HepG2 (cell line): ENCODE data around the gene DYRK2. TPM values are rescaled to one million over a fixed set of nuclear protein-coding genes. Genes with fewer than 3 reads are reported as not detected.
A peak's percentile ranks its signal among the peaks of the same experiment; 100 is the strongest.

Experiments
- ATAC-seq: fragments of 200-7000 bp; cut with Tn5 transposase; 3 replicates; pipeline ENCODE4 v1.9.1; 2020; ENCODE audit warnings: mild to moderate bottlenecking, moderate library complexity
- Bru-seq: library from RNA; stranded (reverse); fragments of 400-500 nt; gene quantifications from one replicate; lab custom pipeline; 2021; lab: Mats Ljungman, UMichigan
- BruChase-seq, 2 experiments: library from RNA; stranded (reverse); fragments of 400-500 nt; gene quantifications; one replicate each; lab custom pipeline; 2021; lab: Mats Ljungman, UMichigan
- BruUV-seq: library from RNA; stranded (reverse); fragments of 400-500 nt; replicated peaks from 2 replicates; lab custom pipeline; 2021; lab: Mats Ljungman, UMichigan
- CTCF ChIA-PET: fragments of 300-600 bp; formaldehyde crosslinking; extraction: SDS; loops from one replicate; lab custom pipeline; 2021; ENCODE audit warnings: low total read pairs, inconsistent platforms, low intra/inter-chr PET ratio; lab: Yijun Ruan, JAX
- POLR2A ChIA-PET: fragments of 350-600 bp; sonication (Branson Sonifier 250); formaldehyde crosslinking; loops from one replicate; lab custom pipeline; 2020; ENCODE audit warnings: antibody characterized with exemption, inconsistent platforms; lab: Yijun Ruan, JAX
- DNase-seq: peaks from one replicate; pipeline ENCODE4 v3.0.0-alpha.2; 2015; ENCODE audit warnings: low spot score
- FAIRE-seq: peaks from 3 replicates; lab custom pipeline; 2011; peaks lifted over from hg19 to GRCh38; lab: Jason Lieb, UNC
- H2AFZ ChIP-seq: one replicate; pipeline ENCODE4 v1.6.1; 2011; ENCODE audit warnings: low read length, inconsistent platforms
- H3K27ac ChIP-seq: fragments of 300-600 bp; 3 replicates; pipeline ENCODE4 v1.8.0; 2011; ENCODE audit warnings: mixed run types, mild to moderate bottlenecking, mixed read lengths, low read length, inconsistent platforms; ENCODE audit not compliant: insufficient read depth; ENCODE audit errors: extremely low read length
- H3K27me3 ChIP-seq, 2 experiments: fragments of 200-600 bp in 1 of 2; 2 replicates in 1 of 2; 3 replicates in 1 of 2; pipeline versions ENCODE4 v1.6.0 to v1.8.0; 2011; ENCODE audit warnings: low read length in 2 of 2, mild to moderate bottlenecking in 2 of 2, moderate library complexity in 2 of 2, inconsistent platforms in 1 of 2; ENCODE audit not compliant: insufficient read depth in 2 of 2, control insufficient read depth in 1 of 2
- H3K36me3 ChIP-seq, 2 experiments: fragments of 200-600 bp in 1 of 2; replicated peaks in 1 of 2; 2 replicates in 1 of 2; 3 replicates in 1 of 2; pipeline versions ENCODE4 v1.5.1 to v1.8.0; 2011; ENCODE audit warnings: low read length in 2 of 2, inconsistent platforms in 1 of 2; ENCODE audit not compliant: insufficient read depth in 2 of 2, control insufficient read depth in 1 of 2
- H3K4me1 ChIP-seq: 2 replicates; pipeline ENCODE4 v1.5.1; 2012; ENCODE audit warnings: low read length, inconsistent platforms; ENCODE audit not compliant: insufficient read depth
- H3K4me2 ChIP-seq: 2 replicates; pipeline ENCODE4 v1.6.0; 2011; ENCODE audit warnings: low read depth, low read length, inconsistent platforms
- H3K4me3 ChIP-seq, 3 experiments: fragments of 200-600 bp in 1 of 3; sonication (generic), shearing (Covaris generic) in 1 of 3; replicated peaks in 1 of 3; 2 replicates each; pipeline ENCODE4 v1.5.1; 2011 to 2016; ENCODE audit warnings: low read length in 3 of 3, inconsistent platforms in 2 of 3, low read depth in 2 of 3, mild to moderate bottlenecking in 2 of 3, control low read depth in 1 of 3, mixed read lengths in 1 of 3; ENCODE audit not compliant: insufficient read depth in 1 of 3
- H3K79me2 ChIP-seq: one replicate; pipeline ENCODE4 v1.6.1; 2011; ENCODE audit warnings: low read length, inconsistent platforms; ENCODE audit not compliant: insufficient read depth
- H3K9ac ChIP-seq: 2 replicates; pipeline ENCODE4 v1.6.0; 2011; ENCODE audit warnings: mild to moderate bottlenecking, low read depth, low read length, inconsistent platforms; ENCODE audit not compliant: insufficient read depth
- H3K9me3 ChIP-seq: 2 replicates; pipeline ENCODE4 v1.5.1; 2012; ENCODE audit warnings: mild to moderate bottlenecking, low read length
- H4K20me1 ChIP-seq: 2 replicates; pipeline ENCODE4 v1.6.0; 2011; ENCODE audit warnings: inconsistent platforms, mild to moderate bottlenecking, low read length, moderate library complexity; ENCODE audit not compliant: insufficient read depth
- BCL3 ChIP-seq: sonication (generic); formaldehyde crosslinking; IDR thresholded peaks from 2 replicates; pipeline ENCODE4 v1.5.1; 2020; ENCODE audit warnings: mild to moderate bottlenecking, missing genetic modification reagents, moderate library complexity
- FOXJ3 ChIP-seq: sonication (generic); formaldehyde crosslinking; IDR thresholded peaks from 2 replicates; pipeline ENCODE4 v1.4.0; 2020; ENCODE audit warnings: missing genetic modification reagents, mild to moderate bottlenecking, borderline replicate concordance
- MIXL1 ChIP-seq: IDR thresholded peaks from 2 replicates; pipeline ENCODE4 v1.6.1; 2016
- NCOA5 ChIP-seq: sonication (generic); formaldehyde crosslinking; IDR thresholded peaks from 2 replicates; pipeline ENCODE4 v1.4.0; 2020; ENCODE audit warnings: missing genetic modification reagents
- NFIB ChIP-seq: sonication (generic); formaldehyde crosslinking; IDR thresholded peaks from 2 replicates; pipeline ENCODE4 v1.9.0; 2021; ENCODE audit warnings: missing genetic modification reagents, mild to moderate bottlenecking, borderline replicate concordance
- PAXIP1 ChIP-seq: sonication (generic); formaldehyde crosslinking; conservative IDR thresholded peaks from 2 replicates; pipeline ENCODE4 v1.4.0; 2020; ENCODE audit warnings: mild to moderate bottlenecking, missing genetic modification reagents, moderate library complexity
- TCF12 ChIP-seq, 2 experiments: fragments of 450-650 bp in 1 of 2; sonication (generic) in 1 of 2; formaldehyde crosslinking in 1 of 2; IDR thresholded peaks; 2 replicates each; pipeline versions ENCODE4 v1.6.1 to v1.8.0; 2017 to 2022; ENCODE audit warnings: antibody characterized with exemption in 1 of 2, mild to moderate bottlenecking in 1 of 2, missing genetic modification reagents in 1 of 2, moderate library complexity in 1 of 2
- ZBTB14 ChIP-seq: sonication (generic); formaldehyde crosslinking; IDR thresholded peaks from 2 replicates; pipeline ENCODE4 v1.4.0; 2020; ENCODE audit warnings: missing genetic modification reagents
- ZNF33B ChIP-seq: sonication (generic); formaldehyde crosslinking; IDR thresholded peaks from 2 replicates; pipeline ENCODE4 v1.5.1; 2020; ENCODE audit warnings: mild to moderate bottlenecking, missing genetic modification reagents
- ZNF501 ChIP-seq: sonication (generic); formaldehyde crosslinking; IDR thresholded peaks from 2 replicates; pipeline ENCODE4 v1.5.1; 2020; ENCODE audit warnings: mild to moderate bottlenecking, moderate library complexity, missing genetic modification reagents
- WGBS: methylation state at CpG from one replicate; pipeline ENCODE4 v1.1.6; 2017; ENCODE audit warnings: low lambda C conversion rate; 5-methylcytosine and 5-hydroxymethylcytosine counted together
- in situ Hi-C: cut with HindIII; loops from 2 replicates; pipeline ENCODE4 v1.10.0; 2017; ENCODE audit warnings: low pct_unique_long_range_greater_than_20kb; ENCODE audit not compliant: extremely low pct_ligation_motif_present
- intact Hi-C: fragments of 100-400 bp; cut with micrococcal nuclease; formaldehyde crosslinking; loops from one replicate; pipeline ENCODE4 v1.10.0; 2022; ENCODE audit not compliant: unreplicated experiment
- long read RNA-seq, 2 experiments: library from RNA in 1 of 2; library from polyadenylated mRNA in 1 of 2; stranded (forward) in 1 of 2; unstranded in 1 of 2; transcript quantifications; one replicate each; pipeline ENCODE4 v2.0.0, GENCODE V29; 2019 to 2022
- polyA minus RNA-seq, 3 experiments: library from RNA; depleted of rRNA, polyadenylated mRNA; stranded (reverse); fragments of >200 nt; gene quantifications; 2 replicates each; pipeline ENCODE4 v1.2.3, GENCODE V29; 2011; ENCODE audit warnings: low replicate concordance in 1 of 3
- polyA plus RNA-seq, 8 experiments: library from polyadenylated mRNA; depleted of rRNA in 3 of 8; stranded (reverse) in 7 of 8; unstranded in 1 of 8; fragments of >200 nt; fragmentation: Illumina TruSeq in 4 of 8; extraction: Trizol in 4 of 8; gene quantifications; 2 replicates each; pipeline versions ENCODE4 v1.2.1 to v1.2.3, GENCODE V29; 2011 to 2016; ENCODE audit warnings: low read depth in 4 of 8, missing spikeins in 1 of 8, mixed read lengths in 1 of 8; ENCODE audit not compliant: insufficient read depth in 1 of 8
- total RNA-seq, 5 experiments: library from RNA; depleted of rRNA; stranded (reverse); fragments of >200 nt; fragmentation: Illumina TruSeq; extraction: Trizol; gene quantifications; 2 replicates each; pipeline ENCODE4 v1.2.3, GENCODE V29; 2016; ENCODE audit warnings: low read depth in 1 of 5

The DYRK2 gene
- total RNA-seq (2016; rRNA removed; fragmentation: Illumina TruSeq; extraction: Trizol) (10.1 and 11.5 TPM in 2 replicates), polyA plus RNA-seq (2011; rRNA removed) (8.2 and 9.3 TPM in 2 replicates), polyA minus RNA-seq (2011; rRNA and poly(A)+ RNA removed; ENCODE audit: low replicate concordance) (33.7 and 36.3 TPM in 2 replicates), Bru-seq, nascent RNA (percentile 89 among the genes with signal in this experiment), BruChase-seq, experiment 1, labeled RNA remaining after a 6-hour chase (percentile 89 among the genes with signal in this experiment), BruChase-seq, experiment 2, labeled RNA remaining after a 2-hour chase (percentile 94 among the genes with signal in this experiment)
- total RNA-seq (2016; cell fraction: cytosol; rRNA removed; fragmentation: Illumina TruSeq; extraction: Trizol; ENCODE audit: low read depth): 0.62 and 0.81 TPM in 2 replicates
- total RNA-seq (2016; cell fraction: insoluble cytoplasmic fraction; rRNA removed; fragmentation: Illumina TruSeq; extraction: Trizol): 9.8 and 11.5 TPM in 2 replicates
- 4.4 and 5.2 TPM in 2 replicates for total RNA-seq (2016; cell fraction: membrane; rRNA removed; fragmentation: Illumina TruSeq; extraction: Trizol)
- 11.0 and 12.1 TPM in 2 replicates for total RNA-seq (2016; cell fraction: nucleus; rRNA removed; fragmentation: Illumina TruSeq; extraction: Trizol)
- 7.3 and 8.2 TPM in 2 replicates for polyA plus RNA-seq (2011; cell fraction: cytosol; rRNA removed)
- polyA plus RNA-seq (2011; cell fraction: nucleus; rRNA removed): 8.6 and 9.9 TPM in 2 replicates
- 5.3 and 6.0 TPM in 2 replicates for polyA plus RNA-seq (2012)
- polyA plus RNA-seq (2016; cell fraction: cytosol; fragmentation: Illumina TruSeq; extraction: Trizol; ENCODE audit: low read depth): 0.89 and 1.4 TPM in 2 replicates
- polyA plus RNA-seq (2016; cell fraction: insoluble cytoplasmic fraction; fragmentation: Illumina TruSeq; extraction: Trizol; ENCODE audit: low read depth): 6.8 and 9.2 TPM in 2 replicates
- polyA plus RNA-seq (2016; cell fraction: membrane; fragmentation: Illumina TruSeq; extraction: Trizol; ENCODE audit: low read depth): 2.1 and 2.6 TPM in 2 replicates
- polyA plus RNA-seq (2016; cell fraction: nucleus; fragmentation: Illumina TruSeq; extraction: Trizol; ENCODE audit: insufficient read depth, low read depth): 9.5 and 10.2 TPM in 2 replicates
- 10.1 and 14.8 TPM in 2 replicates for polyA minus RNA-seq (2011; cell fraction: cytosol; rRNA and poly(A)+ RNA removed)
- 18.7 and 29.2 TPM in 2 replicates for polyA minus RNA-seq (2011; cell fraction: nucleus; rRNA and poly(A)+ RNA removed)
- long read RNA-seq, experiment 1, partial matches to known transcripts: 0 of 4 reads
- long read RNA-seq, experiment 1, other reads (novel, unspliced or antisense): 4 of 4 reads
- long read RNA-seq, experiment 2, full-length matches to known transcripts: 7 of 23 reads
- long read RNA-seq, experiment 2, partial matches to known transcripts: 0 of 23 reads
- long read RNA-seq, experiment 2, other reads (novel, unspliced or antisense): 16 of 23 reads

- BruUV-seq: no TSS peak
- Histone ChIP-seq H3K36me3 (peaks cover 0 to 3% of the 10 kb centered on the region in 2 experiments; a peak in 1 of 5 replicates), H4K20me1 (peaks cover 14% of the 10 kb centered on the region; the same call in 1 of the 2 replicates), H3K27ac (peak within 1 kb of the TSS; percentile 80), H3K4me3 (peak within 1 kb of the TSS; percentile 79 to 84 (median 84)), H3K4me1 (peaks cover 27% of the 10 kb centered on the region), H2AFZ (peak within 1 kb of the TSS; percentile 33), H3K9me3 (no peaks in the 10 kb centered on the region), H3K9ac (peak within 1 kb of the TSS; percentile 82), H3K4me2 (peak within 1 kb of the TSS; percentile 99), H3K79me2 (peaks cover 35% of the 10 kb centered on the region), H3K27me3 (0 out of 5 replicates have a peak, but pooled peaks cover 0 to 3% of the 10 kb centered on the region in 2 experiments)
- DNase-seq (peak; percentile 29), ATAC-seq (peak; percentile 45), FAIRE-seq (no peak)
- intact Hi-C loops: no loop called here
- in situ Hi-C loops: no loop called here
- ChIA-PET POLR2A (interaction anchor here (1.5 to 1.6 kb wide), 2 partner anchors 100 to 380 kb away, joined by 5 to 11 read pairs; partner anchors contain the start of gene CAND1), CTCF (no interaction called here)
- no CpG with 5 or more reads among the region's 109 CpGs for WGBS
- TF ChIP-seq FOXJ3 (CRISPR knock-in tag) (no peak), ZNF501 (CRISPR knock-in tag) (no peak), NCOA5 (no peak), BCL3 (peak; percentile 43; the same call in 1 of the 2 replicates), NFIB (CRISPR knock-in tag) (no peak), PAXIP1 (no peak), TCF12 (IDR thresholded peaks at IDR 0.05) (no peak), TCF12 (CRISPR knock-in tag; IDR thresholded peaks at IDR 0.05) (0 out of 2 replicates have a peak, but pooled peaks have one; percentile 22), ZBTB14 (CRISPR knock-in tag) (peak; percentile 93), MIXL1 (CRISPR knock-in tag) (no peak), ZNF33B (CRISPR knock-in tag) (no peak)
Observed at GRCh38 chr12:67648521-67649260, at the start of gene DYRK2. TSS of gene DYRK2 (plus strand) at chr12:67648745. CDS start at chr12:67649134, 389 bp downstream.
